Right renal cortex interstitium (tissue), 3 donors: ENCODE results near the gene TMEM154. TPM values are rescaled to one million over a fixed set of nuclear protein-coding genes. Genes with fewer than 3 reads are reported as not detected.

ENCODE experiments used
- DNase-seq, 3 donors: peaks; one replicate each; pipeline ENCODE4 v3.0.0-alpha.2; 2013; ENCODE audit warnings: low read depth in 3 of 3, low spot score in 2 of 3
- polyA plus RNA-seq, 3 donors: library from polyadenylated mRNA; unstranded; fragments of 120-200 nt; gene quantifications; one replicate each; pipeline ENCODE4 v1.2.1, GENCODE V29; 2013; ENCODE audit not compliant: insufficient read length in 3 of 3

Gene TMEM154
- polyA plus RNA-seq, 3 donors, result 0.64 to 1.4 (median 0.72) TPM

DNA sequence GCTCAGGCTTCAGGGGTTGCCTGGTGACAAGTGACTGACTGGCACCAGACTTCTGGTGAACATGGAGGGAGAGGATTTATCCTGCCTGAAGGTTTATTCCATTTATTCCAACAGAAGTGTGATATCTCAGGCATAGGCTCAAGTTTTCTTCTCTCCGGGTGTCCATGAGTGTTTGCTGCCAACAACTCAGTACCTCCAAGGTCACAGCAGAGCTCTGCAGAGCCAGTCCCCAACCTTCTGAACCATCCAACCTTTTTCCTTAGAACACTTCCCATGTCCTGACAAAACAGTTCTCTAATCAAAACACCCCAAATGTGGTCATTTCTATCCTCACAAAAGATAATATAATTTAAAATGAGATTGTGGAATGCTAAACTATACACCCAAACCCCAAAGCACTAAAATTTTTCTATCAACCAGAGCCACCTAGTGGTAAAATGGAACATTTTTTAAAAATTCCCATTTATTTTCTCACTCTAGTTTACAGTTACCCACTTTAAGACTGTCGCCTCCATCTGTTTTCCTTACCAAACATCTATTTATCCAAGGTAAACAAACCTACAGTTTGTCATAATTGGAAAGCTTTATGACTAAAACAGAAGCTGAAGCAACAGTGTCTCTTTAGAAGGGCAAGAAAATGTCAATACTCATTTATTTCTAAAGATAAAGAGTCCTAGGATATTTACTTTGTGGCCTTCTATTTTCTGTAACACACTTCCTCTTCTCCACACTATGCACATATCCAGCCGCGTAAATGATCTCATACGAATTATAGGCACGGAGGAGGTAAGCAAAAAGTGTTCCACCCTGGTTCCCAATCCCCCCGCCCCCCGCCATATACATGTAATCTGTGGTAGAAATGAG is 39.5 kb downstream of the TMEM154 start:
- peak in 2 of 3 donors; percentile 27 to 29 for DNase-seq

DNA sequence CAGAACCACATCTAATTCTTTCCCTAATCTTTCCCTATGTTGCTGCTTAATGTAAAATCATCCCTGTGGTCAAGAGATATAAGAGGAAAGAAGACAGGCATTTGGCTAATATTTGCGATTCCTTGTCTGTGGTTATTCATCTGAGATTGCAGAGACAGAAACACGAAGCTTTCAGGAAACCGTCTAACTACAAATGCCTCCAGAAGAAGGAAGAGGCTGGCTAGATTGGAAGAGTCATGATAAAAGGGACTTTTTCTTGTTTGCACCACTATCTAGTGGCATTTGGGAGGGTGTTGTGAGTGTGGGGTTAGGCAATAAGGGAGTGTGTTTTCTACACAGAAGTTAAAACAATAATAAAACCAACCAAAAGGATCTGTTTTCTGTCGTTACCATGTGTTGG is 43.9 kb downstream of the TMEM154 start:
- no peak for DNase-seq

DNA sequence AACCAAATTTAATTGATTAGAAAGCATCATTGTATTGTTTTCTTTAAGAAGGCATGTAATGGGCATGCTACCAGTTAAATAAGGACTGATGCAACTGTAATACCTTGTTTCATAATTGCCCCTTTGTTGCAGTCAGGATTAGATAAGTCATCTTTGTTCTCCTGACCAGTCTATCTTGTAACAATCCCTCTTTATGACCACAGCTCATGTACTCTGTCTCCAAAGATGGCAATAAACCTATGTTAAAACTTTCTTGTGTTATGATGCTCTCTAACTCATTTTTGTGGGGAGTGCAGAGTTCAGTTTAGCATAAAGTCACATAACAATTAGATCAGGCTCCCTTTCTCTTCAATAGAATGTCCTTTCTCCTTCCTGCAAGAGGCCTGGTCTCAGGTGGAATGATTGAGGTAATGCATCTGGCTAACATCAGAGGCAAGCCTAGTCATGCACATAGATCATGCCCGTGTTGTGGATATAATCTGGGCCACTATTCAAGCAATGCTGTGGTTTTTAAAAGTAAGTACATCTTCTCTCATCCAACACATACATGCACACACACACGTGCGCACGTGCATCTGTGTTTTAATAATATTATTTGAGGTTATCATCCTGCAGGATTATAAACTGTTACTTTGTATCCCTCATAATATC is 45.6 kb downstream of the TMEM154 start:
- no peak for DNase-seq

DNA sequence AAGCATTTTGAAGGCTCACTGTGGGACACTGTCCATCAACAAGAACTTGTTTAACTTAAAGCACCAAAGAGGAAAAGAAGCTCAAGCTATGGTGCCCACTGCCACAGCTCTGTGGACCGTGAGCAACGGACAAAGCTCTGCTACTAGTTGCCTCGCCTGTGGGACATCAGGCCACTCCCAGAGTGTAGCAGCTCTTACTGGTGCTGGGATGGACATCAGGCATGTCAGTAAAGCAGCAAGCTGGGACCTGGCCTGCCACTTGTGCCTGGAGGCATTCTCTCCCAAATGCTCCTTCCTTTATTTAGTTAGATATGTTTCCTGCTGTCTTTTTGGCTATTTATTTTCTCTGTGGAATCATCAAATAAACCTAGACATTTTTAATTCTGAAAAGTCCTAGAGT is 46.7 kb downstream of the TMEM154 start:
- DNase-seq, result no peak

DNA sequence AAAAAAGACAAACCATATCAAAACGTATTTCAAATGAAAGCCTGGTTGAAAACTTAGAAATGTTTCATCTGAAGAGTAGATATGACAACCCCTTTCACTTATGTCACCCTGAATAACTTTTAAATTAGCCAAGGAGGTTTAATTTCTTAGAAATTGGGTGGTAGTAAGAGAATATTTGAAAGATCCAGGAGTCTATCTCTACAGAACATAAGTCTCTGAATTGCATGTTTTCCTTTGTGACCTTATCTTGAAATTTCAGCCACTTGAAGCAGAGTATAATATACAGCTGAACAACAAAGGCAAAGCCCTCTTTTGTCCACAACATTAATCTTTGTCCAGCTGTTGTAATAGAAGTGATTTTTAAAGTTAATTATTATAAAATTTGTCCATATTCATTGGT is 49.5 kb downstream of the TMEM154 start:
- DNase-seq, result no peak

DNA sequence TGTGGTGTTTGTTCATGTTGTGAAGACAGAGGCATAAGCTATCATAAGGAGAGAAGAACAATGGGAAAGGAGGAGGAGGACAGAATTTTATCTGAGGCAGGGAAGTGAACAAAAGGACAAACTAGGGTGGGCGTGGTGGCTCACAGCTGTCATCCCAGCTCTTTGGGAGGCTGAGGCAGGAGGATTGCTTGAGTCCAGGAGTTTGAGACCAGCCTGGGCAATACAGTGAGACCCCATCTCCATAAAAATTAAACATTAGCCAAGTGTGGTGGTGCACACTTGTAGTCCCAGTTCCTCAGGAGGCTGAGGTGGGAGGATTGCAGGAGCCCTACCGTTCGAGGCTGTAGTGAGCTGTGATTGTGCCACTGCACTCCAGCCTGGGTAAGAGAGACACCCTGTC is 49.9 kb downstream of the TMEM154 start:
- DNase-seq, result no peak

DNA sequence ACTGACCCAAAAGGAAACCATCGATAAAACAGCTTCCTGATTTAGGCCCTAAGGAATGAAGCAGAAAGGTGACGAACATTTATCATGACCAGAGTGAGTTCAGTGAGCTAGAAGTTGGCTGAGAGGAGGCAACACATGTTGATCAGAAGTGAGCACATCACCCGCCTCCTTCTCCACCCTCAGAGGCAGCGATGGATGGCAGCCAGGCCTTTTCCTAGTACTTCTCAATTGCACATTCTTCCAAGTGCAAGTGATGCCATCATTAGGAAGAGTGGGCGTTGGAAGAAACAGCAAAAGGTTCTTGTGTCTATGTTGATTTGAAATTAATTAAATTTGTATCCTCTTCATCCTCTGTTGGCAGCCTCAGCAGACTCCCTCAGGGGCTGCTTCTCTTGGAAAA is 51.7 kb downstream of the TMEM154 start:
- no peak for DNase-seq

DNA sequence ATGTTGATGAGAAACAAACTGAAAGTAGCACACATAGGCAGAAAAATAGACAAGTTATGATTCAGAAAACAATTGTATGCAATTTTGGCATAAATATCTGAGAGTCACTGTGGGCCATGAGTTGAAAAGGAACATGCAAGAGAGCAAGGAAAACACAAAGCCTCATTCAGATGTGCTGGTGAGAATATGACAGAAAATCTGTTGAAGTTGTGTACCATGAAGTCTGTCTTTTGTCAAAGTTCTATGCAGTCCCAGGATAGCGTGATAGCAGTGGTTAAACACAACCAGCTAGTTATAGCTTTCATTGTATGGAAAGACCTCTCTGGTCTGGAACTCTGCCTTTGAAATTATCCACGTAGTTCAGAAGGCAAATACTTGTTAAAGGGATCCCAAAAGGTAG is 53.0 kb downstream of the TMEM154 start:
- no peak for DNase-seq

DNA sequence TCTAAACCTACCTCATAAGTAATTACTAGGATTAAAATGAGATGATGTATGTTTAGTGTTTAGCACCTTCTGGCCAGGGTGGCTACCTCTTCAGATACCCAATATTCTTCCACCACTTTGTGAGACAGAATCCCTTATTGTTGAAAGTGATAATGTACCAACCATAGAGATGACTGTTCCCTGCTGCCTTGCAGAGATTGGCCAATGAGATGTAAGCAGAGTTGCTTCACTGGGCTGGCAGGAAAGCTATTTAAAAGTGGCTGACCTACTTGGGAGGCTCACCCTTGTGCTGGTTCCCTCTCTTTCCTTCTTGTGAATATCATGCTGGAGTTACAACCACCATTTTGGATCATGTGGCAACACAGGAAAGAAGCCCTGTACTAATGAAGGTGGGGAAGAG is 58.9 kb downstream of the TMEM154 start:
- DNase-seq, result no peak

DNA sequence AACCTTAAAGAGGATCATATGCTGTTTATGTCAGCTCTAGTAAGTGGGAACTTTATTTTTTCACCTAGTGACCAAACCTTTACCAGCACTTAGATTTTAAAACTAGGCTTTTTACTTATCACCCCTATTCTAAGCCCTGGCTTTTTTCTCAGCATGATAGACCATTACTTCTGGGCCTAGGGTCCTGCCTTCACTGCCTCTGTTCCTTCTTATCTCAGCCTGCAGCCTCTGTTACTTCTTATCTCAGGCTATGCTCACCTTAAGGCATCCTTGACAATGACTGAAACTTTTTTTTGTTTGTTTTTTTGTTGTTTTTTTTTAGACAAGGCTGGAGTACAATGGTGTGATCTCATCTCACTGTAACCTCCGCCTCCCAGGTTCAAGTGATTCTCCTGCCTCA is 59.6 kb downstream of the TMEM154 start:
- DNase-seq, result no peak

DNA sequence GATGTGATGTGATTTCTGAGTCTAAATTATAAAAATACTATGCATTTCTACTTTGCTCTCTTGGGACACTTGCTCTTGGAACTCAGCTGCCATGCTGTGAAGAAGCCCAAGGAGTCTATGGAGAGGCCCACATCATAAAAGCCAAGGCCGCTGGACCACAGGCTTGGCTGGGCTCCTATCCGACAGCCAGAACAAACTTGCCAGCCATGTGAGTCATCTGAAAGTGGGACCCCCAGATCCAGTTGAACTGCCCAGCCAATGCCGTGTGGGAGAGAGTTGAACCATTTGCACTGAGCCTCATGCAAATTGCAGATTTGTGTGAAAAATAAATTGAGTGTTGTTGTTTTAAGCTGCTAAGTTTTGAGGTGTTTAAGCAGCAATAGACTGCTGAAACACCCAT is 60.2 kb downstream of the TMEM154 start:
- DNase-seq, result no peak

DNA sequence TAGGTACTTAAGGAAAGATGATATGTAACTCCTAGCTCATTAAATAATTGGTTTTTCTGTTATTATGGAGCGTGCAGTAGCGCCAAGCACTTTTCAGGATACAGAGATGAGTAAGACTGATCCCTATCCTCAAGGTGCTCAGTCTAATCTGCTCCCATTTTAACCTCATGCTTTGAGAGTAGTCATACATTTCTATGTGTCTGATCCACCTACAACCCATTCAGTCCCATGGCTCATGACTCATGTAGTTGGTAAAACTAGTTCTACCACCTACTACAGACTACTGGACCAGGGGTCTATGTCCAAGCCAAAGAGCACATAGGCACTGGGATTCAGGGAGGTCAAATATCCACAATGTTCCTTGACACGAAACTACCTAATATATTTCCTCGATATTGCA is 60.8 kb downstream of the TMEM154 start:
- no peak for DNase-seq

DNA sequence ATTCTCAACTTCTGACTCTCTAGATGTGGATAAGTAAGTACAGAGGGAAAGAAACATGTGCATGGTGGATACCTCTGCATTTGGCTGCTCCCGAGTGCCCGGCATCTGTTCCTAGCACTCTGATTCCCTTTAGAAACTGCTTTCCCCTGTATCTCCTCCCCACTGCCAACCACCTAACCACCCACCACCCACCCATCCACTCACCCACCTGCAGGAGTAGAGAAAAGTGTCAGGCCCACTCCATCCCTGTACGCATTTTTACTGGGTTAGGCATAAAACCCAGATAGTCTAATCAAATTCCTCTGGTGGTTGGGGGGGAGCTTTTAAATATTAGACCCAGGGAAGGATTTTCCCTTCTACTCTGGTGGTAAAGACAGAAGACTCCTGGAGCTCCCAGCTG is 63.0 kb downstream of the TMEM154 start:
- DNase-seq, result no peak

DNA sequence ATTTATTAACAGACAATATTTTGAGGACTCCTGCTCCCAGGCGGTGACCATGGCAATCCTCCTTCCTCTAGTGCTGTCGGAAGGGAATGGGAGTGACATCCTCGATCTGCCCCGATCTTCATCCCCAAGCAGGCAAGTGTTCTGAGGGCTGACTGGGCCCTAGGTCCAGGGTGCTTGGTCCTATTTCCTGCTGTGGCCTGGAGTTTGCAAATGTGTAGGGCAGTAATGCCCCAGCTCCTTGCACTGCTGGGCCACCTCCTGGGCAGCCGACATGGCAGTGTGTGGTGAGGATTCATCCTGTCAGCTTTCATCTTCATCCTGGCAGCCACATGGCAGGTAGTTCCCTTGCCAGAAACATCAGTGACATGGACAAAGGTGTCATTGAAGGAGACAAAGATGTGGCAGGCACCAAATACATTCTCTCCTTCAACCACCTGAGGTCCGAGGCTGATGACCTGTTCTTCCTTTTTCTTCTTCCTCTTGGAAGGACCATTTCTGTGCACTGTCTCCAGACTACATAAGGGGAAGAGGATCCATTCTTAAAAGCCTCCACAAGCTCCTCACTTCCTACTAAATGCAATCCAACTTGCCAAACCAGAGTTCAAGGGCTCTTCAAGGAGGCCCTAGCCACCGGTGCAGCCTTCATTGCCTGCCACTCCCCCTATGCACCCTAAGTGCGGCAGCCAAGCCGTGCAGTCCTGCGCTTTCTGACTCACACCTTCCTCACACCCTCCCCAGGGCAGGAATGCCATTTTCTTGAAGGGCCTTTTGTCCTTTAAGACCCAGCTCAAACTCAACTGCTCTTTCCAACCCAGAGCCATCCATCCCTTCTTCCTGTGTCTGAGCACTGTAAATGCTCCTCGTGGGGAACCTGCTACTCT is 65.7 kb downstream of the TMEM154 start:
- no peak for DNase-seq

DNA sequence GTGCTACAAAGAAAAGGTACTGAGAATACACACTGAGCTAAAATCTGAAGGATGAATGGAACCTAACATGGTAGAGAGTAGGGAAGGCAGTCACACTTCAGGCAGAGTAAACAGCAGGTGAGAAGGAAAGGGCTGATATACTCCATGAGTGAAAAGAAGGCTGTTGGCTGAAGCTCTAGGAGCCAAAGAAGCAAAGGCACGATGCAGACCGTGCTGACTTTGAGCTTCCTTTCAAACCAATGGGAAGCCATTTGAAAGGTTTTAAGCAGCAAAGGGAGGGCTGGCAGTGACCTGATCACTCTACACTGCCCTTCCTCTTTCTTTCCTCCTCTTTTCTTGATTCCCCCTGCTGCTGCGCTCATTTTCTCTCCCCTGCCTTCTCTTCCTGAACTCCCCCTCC is 66.4 kb downstream of the TMEM154 start:
- no peak for DNase-seq

DNA sequence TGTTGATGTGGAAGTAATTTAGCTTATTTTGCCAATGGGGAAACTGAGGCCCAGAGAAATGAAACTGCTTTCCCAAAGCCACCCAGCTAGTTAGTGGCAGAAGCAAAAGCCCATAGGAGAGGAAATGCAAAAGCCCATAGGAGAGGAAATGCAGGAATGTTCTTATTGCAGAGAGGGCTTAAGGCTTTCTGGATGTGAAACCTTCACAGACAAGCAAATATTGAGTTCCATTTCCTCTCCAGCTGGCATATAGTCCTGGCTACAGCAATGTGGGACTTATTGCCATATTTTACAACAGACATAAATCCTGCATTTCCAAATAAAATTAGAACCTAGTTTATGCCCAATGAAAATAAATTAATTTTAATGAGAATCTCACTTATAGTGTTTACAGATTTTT is 69.7 kb downstream of the TMEM154 start:
- no peak for DNase-seq

DNA sequence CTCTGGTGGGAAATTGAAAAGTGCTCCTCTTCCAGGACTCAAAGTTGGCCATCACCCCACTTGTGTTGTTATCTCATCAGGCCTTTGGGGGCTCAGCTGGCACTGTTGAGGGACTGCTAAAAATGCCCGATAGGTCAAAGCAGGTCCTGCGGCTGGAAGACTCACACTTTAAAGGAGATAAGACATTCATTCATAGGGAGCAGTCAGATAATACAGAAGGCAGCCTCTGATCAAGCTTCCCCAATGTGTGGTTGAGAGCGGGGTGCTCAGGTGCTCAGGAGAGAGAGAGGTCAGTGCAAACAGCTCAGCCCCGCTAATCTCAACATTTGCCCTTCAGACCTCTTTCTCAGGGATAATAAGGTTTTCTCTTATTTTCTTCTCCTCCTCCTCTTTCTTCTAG is 70.3 kb downstream of the TMEM154 start:
- DNase-seq, result no peak

DNA sequence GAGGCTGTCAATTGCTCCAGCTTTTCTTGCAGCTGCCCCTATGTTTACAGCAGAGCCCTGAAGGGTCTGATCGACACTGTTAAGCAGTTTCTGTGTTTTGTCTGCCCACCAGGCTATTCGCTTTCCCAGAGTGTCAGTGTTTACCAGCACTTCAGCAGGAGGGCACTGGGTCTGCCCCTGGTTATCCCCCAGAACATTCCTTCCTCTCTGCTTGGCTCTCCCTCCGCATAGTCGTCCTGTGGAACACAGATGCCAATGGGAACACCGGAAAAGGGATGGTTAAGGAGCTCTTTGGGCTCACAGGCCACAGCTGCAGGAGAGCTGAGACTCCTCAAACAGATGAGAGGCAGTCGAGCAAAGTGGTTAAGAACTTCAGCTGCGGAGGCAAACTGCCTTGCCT is 72.6 kb downstream of the TMEM154 start:
- no peak for DNase-seq

DNA sequence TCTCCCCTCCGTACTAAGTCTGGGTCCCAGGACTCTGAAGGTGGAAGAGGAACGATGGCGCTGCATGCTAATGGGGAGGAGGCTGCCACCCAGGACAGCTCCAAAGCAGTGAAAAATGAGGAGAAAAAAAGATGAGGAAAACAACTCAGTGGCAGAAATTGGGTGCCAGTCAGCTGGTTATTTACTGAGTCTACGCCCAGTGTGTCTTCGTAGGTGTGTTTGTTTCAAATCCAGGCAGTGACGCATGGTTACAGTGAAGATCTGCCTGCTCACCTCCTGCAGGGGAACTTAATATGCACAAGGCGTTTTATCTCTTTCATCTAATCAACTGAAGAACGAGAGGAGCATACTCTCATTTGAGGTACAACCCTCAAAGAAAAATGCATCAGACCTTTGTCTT is 73.0 kb downstream of the TMEM154 start:
- no peak for DNase-seq

DNA sequence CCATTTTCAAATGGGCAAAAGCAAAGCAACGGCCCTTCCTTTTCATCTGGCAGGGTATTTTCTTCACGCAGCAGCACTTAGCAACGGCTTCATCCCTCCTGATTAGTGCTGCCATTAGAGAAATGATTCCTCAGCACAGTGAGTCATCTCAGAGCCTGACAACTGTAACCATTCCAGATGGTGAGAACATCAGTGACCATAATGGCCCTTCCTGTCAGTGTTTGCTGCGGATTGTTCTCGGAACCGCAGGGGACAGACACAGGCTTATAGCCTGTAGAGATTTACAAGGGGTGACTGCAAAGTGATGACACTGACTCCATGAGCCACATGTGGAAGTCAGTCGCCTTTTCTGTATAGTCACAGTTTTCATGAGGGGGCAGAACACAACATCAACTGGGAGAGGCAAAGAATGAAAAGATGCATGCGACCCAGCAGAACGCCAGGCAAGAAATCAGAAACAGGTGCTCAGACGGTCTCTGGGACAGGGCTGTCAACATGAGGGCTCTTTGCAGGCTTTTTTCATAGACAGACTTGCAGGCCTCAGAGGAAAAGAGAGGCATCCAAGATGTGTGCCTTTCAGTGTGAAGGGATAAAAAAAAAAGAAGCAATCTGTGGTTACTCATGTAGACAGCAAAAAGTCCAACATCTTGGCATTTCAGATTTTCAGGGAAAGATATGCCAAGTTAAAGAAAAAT is 74.0 kb downstream of the TMEM154 start:
- DNase-seq, result no peak

DNA sequence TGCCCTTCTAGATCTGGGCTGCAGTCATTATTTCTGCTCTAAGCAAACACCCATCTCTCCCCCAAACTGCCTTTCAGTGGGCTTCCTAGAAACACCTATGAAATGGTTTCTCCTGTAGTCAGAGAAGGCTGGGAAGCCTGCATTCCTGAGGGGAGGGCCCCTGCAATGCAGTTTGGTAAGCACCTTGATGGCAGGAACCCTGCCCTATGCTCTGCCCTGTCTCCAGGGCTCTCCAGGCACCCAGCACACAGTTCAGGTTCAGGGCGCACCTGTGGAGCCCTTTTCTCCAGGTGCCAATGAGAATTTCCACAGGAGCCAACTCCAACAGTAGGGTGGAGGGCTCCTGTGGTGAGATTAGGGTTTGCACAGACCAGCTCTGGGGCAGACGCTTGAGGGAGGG is 74.8 kb downstream of the TMEM154 start:
- DNase-seq, result no peak
